GM12864 (cell line): ENCODE data around the gene C1QTNF12.

Experiments
- DNase-seq: peaks from one replicate; pipeline ENCODE4 v3.0.0-alpha.2; 2011; ENCODE audit warnings: low read depth
- H3K4me3 ChIP-seq: 2 replicates; pipeline ENCODE4 v1.5.1; 2011; ENCODE audit warnings: mild to moderate bottlenecking, low read depth, low read length, control low read depth
- TF ChIP-seq, protein P1 (sequence below): IDR thresholded peaks from 2 replicates; pipeline ENCODE4 v1.5.1; 2011; ENCODE audit warnings: low read depth, mild to moderate bottlenecking, moderate library complexity, low read length, control low read depth, inconsistent platforms; ENCODE audit errors: missing control alignments

The C1QTNF12 gene

DNA sequence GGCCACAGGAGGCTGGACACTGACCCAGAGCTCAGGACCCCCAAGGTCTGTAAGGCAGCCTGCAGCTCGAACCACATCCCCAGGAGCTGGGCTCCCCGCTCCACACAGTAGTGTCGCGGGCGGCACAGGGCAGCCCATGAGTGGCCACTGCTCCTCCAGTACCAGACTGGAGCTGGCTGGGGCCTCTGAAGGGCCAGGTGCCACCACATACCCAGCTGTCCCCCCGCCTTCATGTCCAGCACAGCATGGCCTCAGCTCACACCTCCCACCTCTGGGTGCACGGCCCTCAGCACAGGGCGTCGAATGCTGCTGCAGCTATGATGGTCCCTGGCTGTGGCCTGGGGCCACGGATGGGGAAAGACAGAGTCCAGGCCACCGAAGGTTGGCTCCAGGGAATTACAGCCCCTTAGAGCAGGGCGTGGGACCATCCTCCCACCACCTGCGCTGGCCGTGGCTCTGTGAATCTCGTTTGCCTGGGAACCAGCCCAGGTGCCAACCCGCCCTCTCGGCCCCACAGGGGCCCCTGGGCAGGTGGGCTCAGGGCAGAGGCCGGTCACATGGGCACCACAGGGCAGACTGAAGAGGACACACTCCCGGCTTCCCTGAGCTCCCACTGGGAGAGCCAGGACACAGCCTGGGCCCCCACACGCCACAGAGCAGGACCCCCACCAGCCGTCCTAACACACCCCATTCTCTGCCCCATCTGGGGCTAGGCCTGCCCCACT lies 30.5 kb downstream of the C1QTNF12 start:
- no peak for DNase-seq
- H3K4me3 ChIP-seq: no peak overlapping the region
- TF ChIP-seq, protein P1, sequence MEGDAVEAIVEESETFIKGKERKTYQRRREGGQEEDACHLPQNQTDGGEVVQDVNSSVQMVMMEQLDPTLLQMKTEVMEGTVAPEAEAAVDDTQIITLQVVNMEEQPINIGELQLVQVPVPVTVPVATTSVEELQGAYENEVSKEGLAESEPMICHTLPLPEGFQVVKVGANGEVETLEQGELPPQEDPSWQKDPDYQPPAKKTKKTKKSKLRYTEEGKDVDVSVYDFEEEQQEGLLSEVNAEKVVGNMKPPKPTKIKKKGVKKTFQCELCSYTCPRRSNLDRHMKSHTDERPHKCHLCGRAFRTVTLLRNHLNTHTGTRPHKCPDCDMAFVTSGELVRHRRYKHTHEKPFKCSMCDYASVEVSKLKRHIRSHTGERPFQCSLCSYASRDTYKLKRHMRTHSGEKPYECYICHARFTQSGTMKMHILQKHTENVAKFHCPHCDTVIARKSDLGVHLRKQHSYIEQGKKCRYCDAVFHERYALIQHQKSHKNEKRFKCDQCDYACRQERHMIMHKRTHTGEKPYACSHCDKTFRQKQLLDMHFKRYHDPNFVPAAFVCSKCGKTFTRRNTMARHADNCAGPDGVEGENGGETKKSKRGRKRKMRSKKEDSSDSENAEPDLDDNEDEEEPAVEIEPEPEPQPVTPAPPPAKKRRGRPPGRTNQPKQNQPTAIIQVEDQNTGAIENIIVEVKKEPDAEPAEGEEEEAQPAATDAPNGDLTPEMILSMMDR: no peak

DNA sequence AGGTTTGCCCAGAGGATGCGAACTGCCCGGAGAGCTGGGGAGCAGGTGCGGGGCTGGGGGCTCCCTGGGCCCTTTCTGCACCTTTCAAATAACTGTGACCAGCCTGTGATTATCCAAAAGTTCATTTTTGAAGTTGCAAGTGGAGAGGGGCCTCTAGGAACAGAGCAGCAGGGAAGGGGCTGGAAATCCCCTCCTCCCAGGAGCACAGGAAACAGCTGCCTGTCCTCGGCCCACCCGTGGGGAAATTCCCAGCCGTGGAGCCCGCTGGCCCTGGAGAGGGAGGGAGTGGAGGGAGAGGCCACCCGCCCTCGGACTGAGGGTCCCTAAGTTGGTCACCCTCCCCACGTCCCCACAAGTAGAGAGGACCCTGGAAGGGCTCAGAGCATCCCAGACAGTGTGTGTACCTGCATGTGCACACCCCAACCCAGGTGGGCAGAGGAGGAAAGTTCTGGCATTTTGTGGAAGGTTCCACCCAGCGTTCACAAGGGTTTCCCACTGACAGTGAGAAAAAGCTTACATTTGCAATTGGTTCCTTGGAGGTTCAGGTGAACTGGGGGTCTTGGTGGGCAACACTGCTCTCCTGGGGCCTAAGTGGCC lies 31.3 kb downstream of the C1QTNF12 start:
- DNase-seq: no peak
- TF ChIP-seq, protein P1: no peak
- no peak overlapping the region for H3K4me3 ChIP-seq

DNA sequence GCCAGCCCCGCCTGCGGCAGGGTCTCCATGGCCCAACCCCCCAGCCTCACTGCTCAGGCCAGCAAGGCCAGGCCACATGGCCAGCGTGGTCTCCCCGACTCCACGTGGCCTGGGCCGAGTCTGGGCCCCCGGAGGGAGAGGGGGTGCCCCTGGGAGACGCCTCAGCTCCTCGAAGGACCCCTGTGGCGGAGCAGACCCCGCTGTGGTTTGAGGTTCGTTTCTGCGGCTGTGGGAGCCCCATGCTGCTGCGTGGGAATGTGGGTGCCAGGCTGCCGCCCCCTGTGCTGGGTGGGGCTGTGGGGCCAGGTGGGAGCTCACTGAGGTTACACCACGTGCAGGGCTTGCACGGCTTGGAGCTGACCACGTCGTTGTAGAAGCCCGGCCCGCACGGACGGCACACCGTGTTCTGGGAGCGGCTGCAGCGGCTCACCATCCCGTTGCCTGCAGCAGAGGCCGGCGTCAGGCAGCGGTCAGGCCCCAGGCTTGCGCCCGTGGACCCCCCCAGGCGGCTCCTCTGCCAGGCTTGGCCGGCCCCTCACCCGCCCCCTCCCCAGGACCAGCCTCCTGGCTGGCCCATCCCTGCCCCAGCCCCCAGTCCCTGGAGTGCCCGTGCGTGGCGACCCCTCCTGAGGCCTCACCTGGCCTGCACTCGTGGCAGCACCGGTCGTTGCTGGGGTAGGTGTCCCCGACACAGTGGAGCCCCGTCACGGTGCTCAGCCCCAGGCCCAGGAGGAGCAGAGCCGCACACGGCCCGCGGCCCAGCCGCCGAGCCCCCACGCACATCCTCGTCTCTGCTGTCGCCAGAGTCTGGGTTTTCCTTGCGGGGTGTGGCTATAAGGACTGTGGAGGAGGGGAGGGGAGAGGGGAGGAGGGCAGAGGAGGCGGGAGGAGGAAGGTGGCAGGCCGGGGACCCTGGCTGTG lies 32.9 kb downstream of the C1QTNF12 start, which contains the start of gene TNFRSF4:
TSS of gene TNFRSF4 (minus strand) at position 809 of the 921 bp plus-strand sequence. CDS start at position 783, 26 bp downstream.
- no peak within 1 kb of the TSS for H3K4me3 ChIP-seq
- TF ChIP-seq, protein P1: no peak
- no peak for DNase-seq

DNA sequence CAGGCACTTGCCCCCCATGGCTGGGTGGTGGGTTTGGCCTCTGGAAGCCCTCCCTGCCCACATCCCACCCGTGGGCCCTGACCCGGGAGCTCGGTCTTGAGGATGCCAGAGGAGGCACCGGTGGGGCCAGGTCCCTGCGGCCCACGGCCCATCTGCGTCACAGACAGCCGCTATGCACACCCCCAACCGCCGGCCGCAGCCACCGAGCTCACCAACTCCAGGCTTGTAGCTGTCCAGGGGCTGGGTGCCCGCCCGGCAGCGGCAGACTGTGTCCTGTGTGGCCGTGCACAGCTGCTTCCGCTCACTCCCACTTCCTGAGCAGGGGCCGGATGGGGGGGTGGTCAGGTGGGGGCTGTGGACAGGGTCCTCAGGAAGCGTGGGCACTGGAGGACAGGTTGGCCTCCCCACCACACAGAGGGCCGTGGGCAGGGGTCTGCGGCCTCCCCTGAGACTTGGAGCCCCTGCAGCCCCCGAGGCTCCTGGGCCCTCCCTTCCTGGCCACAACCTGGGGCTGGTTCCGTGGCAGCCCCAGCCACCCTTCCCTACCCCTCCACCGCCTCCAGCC lies 33.7 kb downstream of the C1QTNF12 start:
- peak overlapping the region; percentile 24; the same call in 1 of the 2 replicates for H3K4me3 ChIP-seq
- TF ChIP-seq, protein P1: no peak

DNA sequence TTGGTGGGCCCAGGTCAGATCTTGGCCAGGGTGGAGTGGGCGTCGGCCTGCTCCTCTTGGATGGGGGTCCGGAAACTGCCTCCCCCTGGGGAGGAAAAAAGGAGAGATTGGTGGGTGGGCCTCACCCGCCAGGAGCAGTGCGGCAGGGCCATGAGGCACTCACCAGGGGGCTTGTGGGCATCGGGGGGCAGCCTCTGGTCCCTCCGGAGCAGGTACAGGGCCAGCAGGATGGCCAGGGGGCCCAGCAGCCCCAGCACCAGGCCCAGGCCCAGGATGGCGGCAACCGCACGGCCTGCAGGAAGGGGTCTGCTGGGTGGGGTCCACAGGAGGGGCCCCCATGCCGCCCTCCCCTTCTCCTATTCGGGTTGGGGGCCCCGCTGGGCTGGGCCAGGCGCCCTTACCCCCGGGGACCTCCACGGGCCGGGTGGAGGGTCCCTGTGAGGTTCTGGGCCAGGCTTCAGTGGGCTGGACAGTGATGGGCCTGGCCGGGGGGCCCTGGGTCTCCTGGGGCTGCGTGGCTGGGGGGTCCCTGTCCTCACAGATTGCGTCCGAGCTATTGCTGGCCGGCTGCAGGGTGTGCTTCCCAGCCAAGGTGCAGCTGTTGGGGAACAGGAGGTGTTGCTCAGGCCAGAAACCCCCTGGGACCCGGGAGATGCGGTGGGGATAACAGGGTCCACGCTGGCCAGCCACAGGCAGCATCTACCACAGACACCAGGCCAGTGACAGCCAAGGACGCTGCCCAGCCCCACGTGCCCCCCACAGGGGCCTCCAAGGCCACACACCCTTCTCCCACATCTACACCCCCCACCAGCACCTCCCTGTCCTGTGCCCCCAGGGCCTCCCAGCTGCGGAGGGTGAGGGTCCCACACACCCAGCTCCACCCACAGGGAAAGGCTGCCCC lies 34.7 kb downstream of the C1QTNF12 start:
- TF ChIP-seq, protein P1: no peak
- no peak for DNase-seq
- H3K4me3 ChIP-seq: no peak overlapping the region

More for the DNA sequence above, 33.7 kb downstream of the C1QTNF12 start:
- no peak for DNase-seq
